HG02610 (cell line): ENCODE measurements around the gene C19orf44.
"Not testable (repeated sequence)": the region's sequence is repeated elsewhere in the genome, so short reads cannot be mapped to it uniquely, and the experiment has no call there.

Experiments used
- ATAC-seq: cut with Tn5 transposase; IDR thresholded peaks from one replicate; pipeline ENCODE4 v1.9.1; 2021; ENCODE audit warnings: mild to moderate bottlenecking, moderate library complexity; ENCODE audit not compliant: unreplicated experiment

Gene C19orf44

DNA sequence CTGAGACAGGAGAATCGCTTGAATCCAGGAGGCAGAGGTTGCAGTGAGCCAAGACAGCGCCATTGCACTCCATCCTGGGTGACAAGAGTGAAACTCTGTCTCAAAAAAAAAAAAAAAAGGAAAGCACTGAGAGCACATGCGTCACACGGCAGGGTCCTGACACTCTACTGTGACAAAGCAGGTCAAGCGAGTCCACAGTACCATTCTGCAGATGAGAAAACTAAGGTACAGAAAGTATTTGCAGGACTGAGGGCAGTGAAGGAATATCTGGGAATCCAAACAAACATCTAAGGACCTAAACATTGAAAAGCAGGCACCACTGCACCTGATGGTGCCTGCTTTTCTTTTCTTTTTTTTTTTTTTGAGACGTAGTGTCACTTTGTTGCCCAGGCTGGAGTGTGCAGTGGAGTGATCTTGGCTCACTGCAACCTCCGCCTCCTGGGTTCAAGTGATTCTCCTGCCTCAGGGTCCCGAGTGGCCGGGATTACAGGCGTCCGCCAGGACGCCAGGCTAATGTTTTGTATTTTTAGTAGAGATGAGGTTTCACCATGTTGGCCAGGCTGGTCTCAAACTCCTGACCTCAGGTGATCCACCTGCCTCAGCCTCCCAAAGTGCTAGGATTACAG is 29.3 kb upstream of the C19orf44 start:
- ATAC-seq = not testable (repeated sequence)

DNA sequence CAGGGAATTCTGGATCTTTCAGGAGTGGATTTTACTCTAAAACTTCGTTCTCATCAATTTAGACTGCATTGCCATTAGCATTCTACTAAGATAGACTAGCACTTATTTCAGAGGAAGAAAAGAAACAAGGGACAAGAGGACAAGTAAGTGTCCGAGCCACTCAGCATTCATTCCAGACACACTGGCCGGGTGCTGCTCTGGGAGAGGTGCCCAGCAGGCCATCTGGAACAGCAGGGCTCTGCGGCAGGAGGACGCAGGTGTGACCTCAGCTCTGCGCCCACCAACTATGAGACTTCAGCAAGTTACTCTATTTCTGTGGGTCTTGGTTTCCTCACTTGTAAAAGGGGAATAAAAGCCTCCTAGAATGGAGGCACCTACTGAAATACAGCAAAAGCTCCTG is 28.6 kb upstream of the C19orf44 start:
- ATAC-seq = no peak

DNA sequence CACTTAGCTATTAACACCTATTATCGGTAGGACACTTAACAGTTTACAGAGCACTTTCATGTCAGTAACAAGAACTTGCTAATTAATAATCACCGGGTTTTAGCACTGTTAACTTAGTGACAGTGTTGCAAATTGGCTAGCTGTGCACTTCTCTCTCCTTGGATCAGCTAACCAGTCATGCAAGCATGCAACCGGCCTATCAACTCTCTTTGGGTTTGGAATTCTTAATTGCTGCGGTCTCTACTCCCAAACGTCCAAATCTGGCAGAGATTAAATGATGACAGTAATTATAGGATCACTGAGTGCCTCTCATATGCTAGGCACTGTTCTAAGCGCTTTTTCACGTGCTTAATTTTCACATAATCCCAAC is 25.7 kb upstream of the C19orf44 start:
- ATAC-seq = no peak

DNA sequence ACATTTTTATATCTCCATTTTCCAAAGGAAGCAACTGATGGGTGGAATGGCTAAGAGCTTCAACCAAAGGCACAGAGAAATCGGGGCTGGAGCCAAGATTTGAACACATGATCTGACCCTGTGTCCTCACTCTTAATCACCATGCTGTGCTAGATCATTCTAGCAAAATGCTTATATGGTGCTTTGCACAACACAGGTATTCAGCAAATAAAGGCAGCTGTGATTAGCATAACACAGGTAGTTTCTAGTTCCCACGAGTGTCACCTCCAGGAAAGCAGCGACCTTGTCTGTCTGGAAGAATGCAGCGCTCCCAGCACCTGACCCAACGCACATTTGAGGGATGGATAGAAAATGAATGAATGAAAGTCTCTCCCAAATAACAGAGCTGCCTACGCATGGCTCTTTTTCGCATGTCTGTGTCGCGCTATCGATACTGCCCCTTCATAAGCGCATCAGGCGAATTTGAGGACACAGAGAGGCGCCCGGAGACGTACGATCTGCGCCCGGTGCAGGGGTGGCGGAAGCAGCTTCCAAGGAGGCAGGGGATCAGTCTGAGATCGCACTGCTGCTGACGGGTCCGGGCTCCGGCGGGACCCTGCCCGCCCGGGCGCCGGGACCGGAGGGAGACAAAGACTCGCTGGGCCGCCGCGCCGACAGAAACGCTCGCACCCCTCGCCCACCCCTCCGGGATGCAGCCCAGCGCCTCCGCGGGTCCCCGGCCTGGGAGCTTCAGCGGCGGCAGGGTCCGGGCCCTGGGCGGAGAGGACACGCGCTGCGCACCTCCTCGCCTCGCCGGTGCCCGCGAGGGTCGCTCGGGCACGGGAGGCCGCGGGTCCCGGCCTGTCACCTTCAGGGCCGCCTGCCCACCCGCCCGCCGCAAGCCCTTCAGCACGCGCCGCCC is 25.0 kb upstream of the C19orf44 start:
- peak; percentile 19 for ATAC-seq

DNA sequence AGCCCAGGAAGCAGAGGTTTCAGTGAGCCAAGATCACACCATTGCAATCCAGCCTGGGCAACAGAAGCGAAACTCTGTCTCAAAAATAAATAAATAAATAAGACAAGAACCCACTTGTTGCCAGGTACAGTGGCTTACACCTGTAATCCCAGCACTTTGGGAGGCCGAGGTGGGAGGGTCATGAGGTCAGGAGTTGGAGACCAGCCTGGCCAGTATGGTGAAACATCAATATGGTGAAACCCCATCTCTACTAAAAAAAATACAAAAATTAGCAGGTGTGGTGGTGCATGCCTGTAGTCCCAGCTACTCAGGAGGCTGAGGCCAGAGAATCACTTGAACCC is 23.7 kb upstream of the C19orf44 start:
- ATAC-seq = not testable (repeated sequence)

DNA sequence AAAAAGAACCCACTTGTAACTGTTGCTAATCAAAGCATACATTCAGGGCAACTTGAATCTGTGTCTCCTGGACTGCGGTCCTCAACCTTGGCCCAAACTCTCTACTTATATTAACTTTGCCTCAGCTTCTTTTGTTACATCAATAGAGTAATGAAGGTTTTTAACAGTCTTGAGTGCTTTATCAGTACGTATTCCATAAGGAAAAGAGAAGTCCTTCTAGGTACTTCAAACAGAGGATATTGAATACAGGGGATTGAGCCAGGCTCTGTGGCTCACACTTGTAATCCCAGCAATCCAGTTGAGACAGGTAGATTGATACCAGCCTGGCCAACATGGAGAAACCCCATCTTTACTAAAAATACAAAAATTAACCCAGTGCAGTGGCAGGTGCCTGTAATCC is 23.2 kb upstream of the C19orf44 start:
- ATAC-seq = no peak

DNA sequence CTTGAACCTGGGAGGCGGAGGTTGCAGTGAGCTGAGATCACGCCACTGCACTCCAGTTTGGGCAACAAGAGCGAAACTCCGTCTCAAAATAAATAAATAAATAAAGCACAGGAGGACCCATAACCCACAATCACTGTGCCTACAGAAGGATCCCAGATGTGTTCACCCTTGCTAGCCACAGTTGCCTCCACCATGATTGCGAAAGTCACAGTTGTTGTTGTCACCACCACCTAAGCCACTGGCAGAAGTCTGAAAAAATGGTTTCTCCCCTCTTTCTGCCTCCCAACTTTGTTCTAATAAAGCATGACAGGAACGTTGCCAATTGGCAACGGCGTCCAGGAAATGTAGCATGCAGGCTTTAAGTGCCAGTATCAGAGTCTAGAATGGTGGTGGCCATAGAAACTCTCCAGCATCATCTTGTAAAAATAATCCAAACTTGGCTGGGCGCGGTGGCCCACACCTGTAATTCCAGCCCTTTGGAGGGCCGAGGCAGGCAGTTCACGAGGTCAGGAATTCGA is 22.3 kb upstream of the C19orf44 start:
- ATAC-seq = no peak

DNA sequence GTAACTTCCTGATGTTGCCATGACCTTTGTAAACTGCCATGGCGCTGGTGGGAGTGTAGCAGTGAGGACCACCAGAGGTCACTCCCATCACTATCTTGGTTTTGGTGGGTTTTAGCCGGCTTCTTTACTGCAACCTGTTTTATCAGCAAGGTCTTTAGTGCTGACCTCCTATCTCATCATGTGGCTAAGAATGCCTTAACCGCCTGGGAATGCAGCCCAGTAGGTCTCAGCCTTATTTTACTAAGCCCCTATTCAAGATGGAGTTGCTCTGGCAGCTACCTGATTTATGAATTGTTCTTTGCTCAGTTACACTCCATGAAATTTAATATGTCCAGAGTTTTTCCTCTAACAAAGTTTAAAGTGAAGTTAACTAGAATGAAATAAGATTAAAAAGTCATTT is 19.8 kb upstream of the C19orf44 start:
- no peak for ATAC-seq

DNA sequence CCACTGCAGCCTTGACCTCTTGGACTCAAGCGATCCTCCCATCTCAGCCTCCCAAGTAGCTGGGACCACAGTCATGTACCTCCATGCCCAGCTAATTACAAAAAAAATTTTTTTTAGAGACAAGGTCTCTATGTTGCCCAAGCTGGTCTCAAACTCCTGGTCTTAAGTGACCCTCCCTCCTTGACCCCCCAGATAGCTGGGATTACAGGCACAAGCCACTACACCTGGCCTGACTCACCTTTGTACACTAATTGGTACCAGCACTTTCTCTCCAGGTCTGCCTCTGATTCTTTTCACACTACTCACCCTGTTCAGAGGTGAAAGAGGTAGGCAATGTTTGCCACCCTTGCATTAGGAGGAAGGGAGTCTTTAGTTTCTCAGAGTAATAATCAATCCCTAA is 18.9 kb upstream of the C19orf44 start:
- no peak for ATAC-seq

DNA sequence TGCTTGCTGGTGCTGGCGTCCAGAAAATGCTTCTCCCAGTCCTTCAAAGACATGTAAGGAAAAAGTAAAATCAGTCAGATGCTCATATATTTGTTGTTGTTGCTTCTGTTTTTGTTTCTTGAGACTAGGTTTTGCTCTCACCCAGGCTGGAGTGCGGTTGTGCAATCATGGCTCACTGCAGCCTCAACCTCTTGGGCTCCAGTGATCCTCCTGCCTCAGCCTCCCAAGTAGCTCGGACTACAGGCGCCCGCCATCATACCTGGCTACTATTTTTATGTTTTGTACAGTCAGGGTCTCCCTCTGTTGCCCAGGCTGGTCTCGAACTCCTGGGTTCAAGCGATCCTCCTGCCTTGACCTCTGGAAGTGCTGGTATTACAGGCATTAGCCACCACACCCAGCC is 13.4 kb upstream of the C19orf44 start:
- ATAC-seq = no peak

DNA sequence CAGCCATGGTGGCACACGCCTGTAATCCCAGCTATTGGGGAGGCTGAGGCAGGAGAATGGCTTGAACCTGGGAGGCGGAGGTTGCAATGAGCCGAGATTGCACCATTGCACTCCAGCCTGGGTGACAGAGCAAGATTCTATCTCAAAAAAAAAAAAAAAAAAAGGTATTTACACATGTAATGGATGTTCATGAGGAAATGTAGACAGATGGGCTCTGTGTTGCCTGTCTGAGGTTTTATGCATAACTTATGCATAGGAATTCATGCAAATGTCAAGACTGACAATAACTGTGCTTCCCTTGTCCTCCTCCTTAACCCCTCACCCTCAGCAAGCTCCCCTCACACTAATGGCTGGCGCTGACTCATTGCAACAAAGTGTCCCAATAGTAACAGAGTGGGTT is 9.7 kb upstream of the C19orf44 start:
- not testable (repeated sequence) for ATAC-seq

DNA sequence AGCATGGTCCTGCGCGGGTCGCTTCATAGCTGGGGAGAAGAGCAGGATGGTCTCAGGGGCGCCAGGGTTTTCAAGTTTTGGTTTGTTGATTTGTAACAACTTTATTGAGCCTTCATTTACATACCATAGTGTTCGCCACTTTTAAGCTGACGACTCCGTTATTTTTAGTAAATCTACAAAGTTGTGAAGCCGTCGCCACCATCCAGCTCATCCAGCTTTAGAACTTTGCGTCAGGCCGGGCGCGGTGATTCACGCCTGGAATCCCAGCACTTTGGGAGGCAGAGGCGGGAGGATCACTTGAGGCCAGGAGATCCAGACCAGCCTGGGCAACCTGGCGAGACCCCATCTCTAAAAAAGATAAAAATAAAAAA is 404 bp downstream of the C19orf44 start:
- no peak for ATAC-seq

DNA sequence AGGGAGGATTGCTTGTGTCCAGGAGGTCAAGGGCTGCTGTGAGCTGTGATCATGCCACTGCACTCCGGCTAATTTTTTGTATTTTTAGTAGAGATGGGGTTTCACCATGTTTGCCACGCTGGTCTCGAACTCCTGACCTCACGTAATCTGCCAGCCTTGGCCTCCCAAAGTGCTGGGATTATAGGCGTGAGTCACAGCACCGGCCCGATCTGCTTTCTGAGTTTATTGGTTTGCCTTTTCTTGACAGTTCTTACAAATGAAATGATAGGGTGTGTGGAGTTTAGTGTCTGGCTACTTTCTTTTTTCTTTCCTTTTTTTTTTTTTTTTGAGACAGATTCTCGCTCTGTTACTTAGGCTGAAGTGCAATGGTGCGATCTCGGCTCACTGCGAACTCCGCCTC is 848 bp downstream of the C19orf44 start:
- ATAC-seq = no peak

DNA sequence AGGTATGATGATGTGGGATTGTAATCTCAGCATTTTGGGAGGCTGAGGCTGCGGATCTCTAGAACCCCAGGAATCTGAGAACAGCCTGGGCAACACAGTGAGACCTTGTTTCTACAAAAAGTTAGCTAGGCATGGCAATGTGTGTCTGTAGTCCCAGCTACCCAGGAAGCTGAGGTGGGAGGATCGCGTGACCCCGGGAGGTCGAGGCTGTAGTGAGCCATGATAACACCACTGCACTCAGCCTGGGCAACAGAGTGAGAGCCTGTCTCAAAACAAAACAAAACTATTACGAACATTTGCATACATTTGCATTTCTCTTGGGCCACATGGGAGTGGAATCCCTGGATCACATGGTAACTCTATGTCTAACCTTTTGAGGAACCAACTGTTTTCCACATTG is 1.6 kb downstream of the C19orf44 start:
- no peak for ATAC-seq

DNA sequence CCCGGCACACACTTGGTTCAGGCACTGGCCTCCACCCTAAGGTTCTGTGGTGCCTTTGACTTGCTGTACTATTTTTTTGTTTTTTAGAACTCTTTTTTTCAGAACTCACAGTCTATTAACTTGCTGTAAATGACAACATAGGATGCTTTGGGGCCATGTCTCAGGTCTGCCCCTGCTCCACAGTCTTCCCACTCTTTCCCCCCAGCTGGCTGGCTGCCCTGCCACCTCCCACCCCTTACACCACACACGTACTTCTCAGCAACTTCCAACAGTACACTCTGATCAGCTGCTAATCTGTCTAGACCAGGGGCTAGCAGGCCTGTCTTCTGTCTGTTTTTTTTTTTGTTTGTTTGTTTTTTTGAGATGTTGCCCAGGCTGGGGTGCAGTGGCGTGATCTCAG is 8.1 kb downstream of the C19orf44 start:
- ATAC-seq = no peak

DNA sequence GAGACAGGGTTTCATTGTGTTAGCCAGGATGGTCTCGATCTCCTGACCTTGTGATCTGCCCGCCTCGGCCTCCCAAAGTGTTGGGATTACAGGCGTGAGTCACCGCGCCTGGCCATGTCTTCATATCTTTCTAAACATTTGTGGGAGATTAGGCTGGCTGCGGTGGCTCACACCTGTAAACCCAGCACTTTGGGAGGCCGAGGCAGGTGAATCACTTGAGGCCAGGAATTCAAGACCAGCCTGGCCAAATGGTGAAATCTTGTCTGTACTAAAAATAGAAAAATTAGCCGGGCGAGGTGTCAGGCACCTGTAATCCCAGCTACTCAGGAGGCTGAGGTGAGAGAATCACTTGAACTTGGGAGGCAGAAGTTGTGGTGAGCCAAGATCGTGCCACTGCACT is 10.0 kb downstream of the C19orf44 start:
- ATAC-seq = not testable (repeated sequence)

DNA sequence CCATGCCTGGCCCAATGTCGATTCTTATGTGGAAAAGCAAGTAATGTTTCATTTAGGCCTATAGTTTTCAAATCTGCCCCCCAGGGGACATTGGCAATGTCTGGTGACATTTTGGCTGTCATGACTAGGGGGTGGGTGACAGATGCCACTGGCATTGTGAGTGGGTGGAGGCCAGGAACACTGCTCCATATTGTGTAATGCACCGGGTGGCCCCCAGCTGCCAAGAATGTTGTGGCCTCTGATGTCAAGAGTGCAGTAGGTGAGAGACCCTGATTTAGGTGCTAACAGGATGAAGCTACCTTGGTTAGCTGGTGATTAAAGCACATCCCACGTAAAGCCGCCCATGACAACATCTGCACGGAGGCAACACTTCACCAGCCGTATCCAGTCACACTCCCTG is 10.8 kb downstream of the C19orf44 start:
- no peak for ATAC-seq

DNA sequence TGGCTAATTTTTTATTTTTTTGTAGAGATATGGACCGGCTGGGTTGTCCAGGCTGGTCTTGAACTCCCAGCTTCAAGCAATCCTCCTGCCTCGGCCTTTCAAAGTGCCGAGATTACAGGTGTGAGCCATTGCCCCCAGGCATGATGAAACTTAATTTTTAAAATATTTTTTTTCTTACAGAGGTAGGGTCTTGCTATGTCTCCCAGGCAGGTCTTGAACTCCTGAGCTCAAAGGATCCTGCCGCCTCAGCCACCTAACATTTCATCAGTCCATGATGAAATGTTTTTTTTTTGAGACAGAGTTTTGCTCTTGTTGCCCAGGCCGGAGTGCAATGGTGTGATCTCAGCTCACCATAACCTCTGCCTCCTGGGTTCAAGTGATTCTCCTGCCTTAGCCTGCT is 12.4 kb downstream of the C19orf44 start:
- ATAC-seq = no peak

DNA sequence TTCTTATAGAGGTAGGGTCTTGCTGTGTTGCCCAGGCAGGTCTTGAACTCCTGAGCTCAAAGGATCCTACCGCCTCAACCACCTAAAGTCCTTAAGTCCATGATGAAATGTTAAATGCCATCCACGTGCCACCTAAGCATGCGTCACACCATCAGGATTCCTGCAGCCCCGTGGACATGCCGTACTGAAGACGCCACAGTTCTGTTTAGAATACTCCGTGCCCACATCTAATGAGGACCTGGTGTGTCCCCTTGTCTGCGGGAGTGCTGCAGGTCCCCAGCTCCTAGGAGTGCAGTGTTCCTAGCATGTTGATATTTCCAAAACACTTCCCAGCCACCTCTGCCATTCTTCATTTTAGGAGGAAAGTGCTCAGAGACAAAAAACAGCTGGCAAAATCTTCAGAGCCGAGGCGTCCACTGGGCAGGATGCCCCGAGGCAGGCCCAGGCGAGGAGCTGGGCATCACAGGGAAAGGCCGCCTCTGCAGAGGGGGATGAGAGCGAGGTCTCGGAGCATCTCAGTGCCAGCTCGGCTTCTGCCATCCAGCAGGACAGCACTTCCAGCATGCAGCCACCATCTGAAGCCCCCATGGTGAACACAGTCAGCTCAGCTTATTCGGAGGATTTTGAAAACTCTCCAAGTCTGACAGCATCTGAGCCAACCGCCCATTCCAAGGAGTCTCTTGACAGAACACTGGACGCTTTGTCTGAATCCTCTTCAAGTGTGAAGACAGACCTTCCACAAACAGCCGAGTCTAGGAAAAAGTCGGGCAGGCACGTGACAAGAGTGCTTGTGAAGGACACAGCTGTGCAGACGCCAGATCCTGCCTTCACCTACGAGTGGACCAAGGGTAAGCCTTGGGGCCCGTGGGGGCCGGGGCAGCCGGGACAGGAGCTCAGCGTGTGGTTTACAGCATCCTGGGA is 13.2 kb downstream of the C19orf44 start:
- no peak for ATAC-seq

DNA sequence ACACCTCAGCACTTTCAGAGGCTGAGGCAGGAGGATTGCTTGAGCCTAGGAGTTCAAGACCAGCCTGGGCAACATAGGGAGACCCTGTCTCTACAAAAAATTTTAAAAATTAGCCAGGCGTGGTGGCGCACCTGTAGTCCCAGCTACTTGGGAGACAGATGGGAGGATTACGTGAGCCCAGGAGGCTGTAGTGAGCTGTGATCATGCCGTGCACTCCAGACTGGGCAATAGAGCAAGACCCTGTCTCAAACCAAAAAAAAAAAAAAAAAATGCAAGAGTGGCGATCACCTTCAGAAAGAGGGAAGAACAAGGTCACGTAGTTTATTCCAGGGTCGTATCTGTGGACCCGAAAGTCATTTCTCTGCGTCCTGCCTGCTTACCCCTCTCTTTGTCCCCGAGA is 16.4 kb downstream of the C19orf44 start:
- ATAC-seq = not testable (repeated sequence)

DNA sequence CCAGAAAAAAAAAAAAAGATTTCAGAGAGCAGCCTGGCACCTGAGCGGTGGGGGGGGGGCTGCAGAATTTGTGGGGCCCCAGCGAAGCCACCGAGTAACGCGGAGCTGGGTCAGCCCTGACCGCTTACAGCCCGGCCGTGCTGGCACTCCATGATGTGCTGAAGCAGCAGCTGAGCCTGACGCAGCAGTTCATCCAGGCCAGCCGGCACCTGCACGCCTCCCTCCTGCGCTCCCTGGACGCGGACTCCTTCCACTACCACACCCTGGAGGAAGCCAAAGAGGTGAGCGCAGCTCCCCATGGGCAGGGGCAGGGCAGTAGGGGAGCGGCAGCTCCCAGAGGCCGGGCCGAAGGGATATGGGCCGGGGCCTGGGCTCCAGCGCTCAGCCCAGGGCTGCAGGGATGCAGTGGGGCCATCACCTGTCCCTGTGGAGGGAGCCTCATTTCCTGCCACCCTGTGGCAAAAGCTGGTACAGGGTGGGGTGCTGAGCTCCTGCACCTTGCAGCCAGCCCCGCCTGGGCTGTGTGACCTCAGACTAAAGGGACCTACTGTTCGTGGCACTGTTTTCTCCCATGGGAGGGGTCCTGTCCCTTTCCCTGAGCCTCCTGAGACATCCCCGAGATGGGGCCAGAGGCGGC is 18.3 kb downstream of the C19orf44 start:
- ATAC-seq = no peak
